K562 (cell line): ENCODE data around the gene WDR62. TPM values are rescaled to one million over a fixed set of nuclear protein-coding genes. Genes with fewer than 3 reads are reported as not detected.

Experiments
- BRCA1 ChIP-seq, 2 experiments: fragments of 450-650 bp in 1 of 2; sonication (generic) in 1 of 2; formaldehyde crosslinking in 1 of 2; IDR thresholded peaks; 2 replicates each; pipeline versions ENCODE4 v1.5.0 to v1.6.1; 2017 to 2020; ENCODE audit warnings: mild to moderate bottlenecking in 1 of 2, missing genetic modification reagents in 1 of 2
- CBFA2T2 ChIP-seq: fragments of 450-650 bp; conservative IDR thresholded peaks from 2 replicates; pipeline ENCODE4 v1.6.1; 2017; ENCODE audit warnings: mild to moderate bottlenecking
- CCAR2 ChIP-seq: fragments of 200-400 bp; formaldehyde crosslinking; IDR thresholded peaks from 2 replicates; pipeline ENCODE4 v1.6.1; 2017; ENCODE audit warnings: mild to moderate bottlenecking, low read depth, low read length
- CCNT2 ChIP-seq: IDR thresholded peaks from 2 replicates; pipeline ENCODE4 v1.6.1; 2011; ENCODE audit warnings: borderline replicate concordance, low read depth, mild to moderate bottlenecking, moderate library complexity, mixed read lengths, low read length; ENCODE audit not compliant: insufficient read length; ENCODE audit errors: extremely low read depth
- GABPB1 ChIP-seq: sonication (generic); formaldehyde crosslinking; IDR thresholded peaks from 2 replicates; pipeline ENCODE4 v1.8.0; 2022; ENCODE audit warnings: mild to moderate bottlenecking, missing genetic modification reagents
- GATAD2A ChIP-seq: fragments of 450-650 bp; IDR thresholded peaks from 2 replicates; pipeline ENCODE4 v1.6.1; 2017
- LCOR ChIP-seq: sonication (generic); formaldehyde crosslinking; IDR thresholded peaks from 2 replicates; pipeline ENCODE4 v1.8.0; 2022; ENCODE audit warnings: mild to moderate bottlenecking, missing genetic modification reagents
- MAZ ChIP-seq, 2 experiments: fragments of 450-650 bp in 1 of 2; sonication (generic) in 1 of 2; formaldehyde crosslinking; IDR thresholded peaks in 1 of 2; conservative IDR thresholded peaks in 1 of 2; 2 replicates each; pipeline versions ENCODE4 v1.4.0 to v1.5.0; 2020; ENCODE audit warnings: mild to moderate bottlenecking in 1 of 2, missing genetic modification reagents in 1 of 2
- NELFE ChIP-seq: IDR thresholded peaks from 2 replicates; pipeline ENCODE4 v1.6.1; 2011; ENCODE audit warnings: mild to moderate bottlenecking; ENCODE audit not compliant: insufficient read depth, insufficient read length
- NFATC3 ChIP-seq: fragments of 450-650 bp; IDR thresholded peaks from 2 replicates; pipeline ENCODE4 v1.6.1; 2017; ENCODE audit warnings: mild to moderate bottlenecking
- NR1H2 ChIP-seq: sonication (generic); formaldehyde crosslinking; IDR thresholded peaks from 2 replicates; pipeline ENCODE4 v1.4.0; 2020; ENCODE audit warnings: mild to moderate bottlenecking, missing genetic modification reagents
- PHB2 ChIP-seq: fragments of 450-650 bp; IDR thresholded peaks from 2 replicates; pipeline ENCODE4 v1.6.1; 2017; ENCODE audit warnings: low read depth
- ZNF121 ChIP-seq: sonication (generic); formaldehyde crosslinking; conservative IDR thresholded peaks from 2 replicates; pipeline ENCODE4 v1.8.0; 2022; ENCODE audit warnings: missing genetic modification reagents
- ZNF551 ChIP-seq: fragments of 250-450 bp; sonication (Bioruptor Pico); IDR thresholded peaks from 2 replicates; pipeline ENCODE4 v1.5.0; 2021; ENCODE audit warnings: mild to moderate bottlenecking, moderate library complexity
- ZNF766 ChIP-seq: fragments of 200-800 bp; sonication (Bioruptor generic); conservative IDR thresholded peaks from 2 replicates; pipeline ENCODE4 v1.6.1; 2016; ENCODE audit warnings: missing genetic modification characterization, missing compliant biosample characterization
- polyA plus RNA-seq, 8 experiments: library from polyadenylated mRNA; depleted of rRNA in 4 of 8; stranded (reverse) in 5 of 8; unstranded in 3 of 8; fragments of >200 nt; fragmentation: Nextera tagmentation in 2 of 8; fragmentation: Illumina TruSeq in 1 of 8; extraction: Ambion mirVana in 2 of 8; extraction: Trizol in 1 of 8; gene quantifications; 2 replicates each; pipeline versions ENCODE4 v1.2.1 to v1.2.3, GENCODE V29; 2011 to 2014; ENCODE audit warnings: inconsistent platforms in 1 of 8, missing spikeins in 1 of 8
- total RNA-seq, 7 experiments: library from RNA; depleted of rRNA in 6 of 7; stranded (reverse); fragments of >200 nt in 6 of 7; fragmentation: Illumina TruSeq in 2 of 7; extraction: Trizol in 2 of 7; gene quantifications; 2 replicates each; pipeline versions ENCODE4 v1.2.1 to v1.2.3, GENCODE V29; 2011 to 2021; ENCODE audit warnings: low replicate concordance in 1 of 7
- TF ChIP-seq, protein P1 (sequence below): fragments of 250-450 bp; sonication (Bioruptor Pico); IDR thresholded peaks from 2 replicates; pipeline ENCODE4 v1.8.0; 2022; ENCODE audit warnings: moderate library complexity, mild to moderate bottlenecking, inconsistent platforms
- TF ChIP-seq, protein P2 (sequence below), 2 experiments: IDR thresholded peaks; 2 replicates each; pipeline ENCODE4 v1.6.1; 2012; ENCODE audit warnings: improper control_type of control experiment in 2 of 2, low read depth in 2 of 2, low read length in 2 of 2, borderline replicate concordance in 1 of 2
- TF ChIP-seq, protein P3 (sequence below): sonication (generic); formaldehyde crosslinking; IDR thresholded peaks from 2 replicates; pipeline ENCODE4 v1.9.0; 2022; ENCODE audit warnings: mild to moderate bottlenecking, missing genetic modification reagents

Gene WDR62
- total and polyA plus RNA-seq, 9 of the 15 experiments (the other 6 are each of a cell fraction or from before 2014, with no cell fraction given): 0.35 to 32.8 (median 14.4) TPM

DNA sequence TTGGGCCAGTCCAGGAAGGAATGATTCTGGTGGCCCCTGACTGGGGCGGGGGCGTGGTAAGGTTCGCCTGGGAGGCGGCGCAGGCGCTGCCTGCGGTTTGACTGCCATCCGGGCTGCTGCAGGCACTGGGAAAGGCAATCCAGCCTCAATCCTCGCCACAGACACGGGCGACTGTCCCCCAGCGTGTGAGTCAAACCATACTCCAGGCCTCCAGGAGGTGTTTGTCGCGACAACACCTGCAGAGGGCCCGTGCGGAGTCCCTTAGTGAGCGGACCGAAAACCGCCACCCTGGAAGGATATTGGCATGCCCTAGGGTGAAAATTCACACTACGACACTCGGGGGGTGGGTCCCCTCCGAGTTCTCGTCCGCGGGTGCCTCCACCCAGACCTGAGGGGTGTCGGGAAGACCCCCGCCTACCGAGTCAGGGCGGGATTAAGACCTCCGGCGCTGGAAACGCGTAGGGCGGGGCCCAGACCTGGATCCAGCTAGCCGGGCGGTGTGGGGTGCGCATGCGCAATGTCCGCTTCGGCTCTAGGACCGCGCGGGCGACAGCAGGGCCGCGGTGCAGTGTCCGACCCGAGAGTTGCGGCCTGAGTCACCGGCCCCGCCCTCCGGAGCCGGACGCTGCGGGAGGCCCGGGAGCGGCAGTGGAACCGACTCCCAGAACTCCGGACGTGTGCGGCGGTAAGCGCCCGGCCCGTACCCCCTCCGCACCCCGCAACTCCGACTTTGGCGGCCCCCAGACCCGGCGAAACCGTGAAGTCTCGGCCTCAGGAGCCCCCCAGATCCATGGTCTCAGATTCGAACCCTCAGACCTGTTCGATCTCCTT is 85.0 kb downstream of the WDR62 start, which contains the start of gene CAPNS1 (continued):
- TF ChIP-seq NR1H2 (CRISPR knock-in tag) (no peak), ZNF121 (CRISPR knock-in tag) (no peak), CCNT2 (peak; percentile 98), MAZ (CRISPR knock-in tag; conservative IDR thresholded peaks at IDR 0.05 in 1 of 2, IDR thresholded peaks at IDR 0.05 in 1 of 2) (peak; percentile 97 to 98), CCAR2 (no peak), ZNF766 (CRISPR knock-in tag) (no peak; the same call in 1 of the 2 replicates), GABPB1 (peak; percentile 76), ZNF551 (CRISPR knock-in tag) (no peak), NFATC3 (no peak), PHB2 (0 out of 2 replicates have a peak, but pooled peaks have one; percentile 16), LCOR (CRISPR knock-in tag) (no peak; the same call in none of the 2 replicates), NELFE (no peak), GATAD2A (no peak), BRCA1 (IDR thresholded peaks at IDR 0.05) (no peak), BRCA1 (CRISPR knock-in tag; IDR thresholded peaks at IDR 0.05) (no peak), CBFA2T2 (no peak)
- TF ChIP-seq, protein P1, sequence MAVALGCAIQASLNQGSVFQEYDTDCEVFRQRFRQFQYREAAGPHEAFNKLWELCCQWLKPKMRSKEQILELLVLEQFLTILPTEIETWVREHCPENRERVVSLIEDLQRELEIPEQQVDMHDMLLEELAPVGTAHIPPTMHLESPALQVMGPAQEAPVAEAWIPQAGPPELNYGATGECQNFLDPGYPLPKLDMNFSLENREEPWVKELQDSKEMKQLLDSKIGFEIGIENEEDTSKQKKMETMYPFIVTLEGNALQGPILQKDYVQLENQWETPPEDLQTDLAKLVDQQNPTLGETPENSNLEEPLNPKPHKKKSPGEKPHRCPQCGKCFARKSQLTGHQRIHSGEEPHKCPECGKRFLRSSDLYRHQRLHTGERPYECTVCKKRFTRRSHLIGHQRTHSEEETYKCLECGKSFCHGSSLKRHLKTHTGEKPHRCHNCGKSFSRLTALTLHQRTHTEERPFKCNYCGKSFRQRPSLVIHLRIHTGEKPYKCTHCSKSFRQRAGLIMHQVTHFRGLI: no peak
- TF ChIP-seq, protein P2, sequence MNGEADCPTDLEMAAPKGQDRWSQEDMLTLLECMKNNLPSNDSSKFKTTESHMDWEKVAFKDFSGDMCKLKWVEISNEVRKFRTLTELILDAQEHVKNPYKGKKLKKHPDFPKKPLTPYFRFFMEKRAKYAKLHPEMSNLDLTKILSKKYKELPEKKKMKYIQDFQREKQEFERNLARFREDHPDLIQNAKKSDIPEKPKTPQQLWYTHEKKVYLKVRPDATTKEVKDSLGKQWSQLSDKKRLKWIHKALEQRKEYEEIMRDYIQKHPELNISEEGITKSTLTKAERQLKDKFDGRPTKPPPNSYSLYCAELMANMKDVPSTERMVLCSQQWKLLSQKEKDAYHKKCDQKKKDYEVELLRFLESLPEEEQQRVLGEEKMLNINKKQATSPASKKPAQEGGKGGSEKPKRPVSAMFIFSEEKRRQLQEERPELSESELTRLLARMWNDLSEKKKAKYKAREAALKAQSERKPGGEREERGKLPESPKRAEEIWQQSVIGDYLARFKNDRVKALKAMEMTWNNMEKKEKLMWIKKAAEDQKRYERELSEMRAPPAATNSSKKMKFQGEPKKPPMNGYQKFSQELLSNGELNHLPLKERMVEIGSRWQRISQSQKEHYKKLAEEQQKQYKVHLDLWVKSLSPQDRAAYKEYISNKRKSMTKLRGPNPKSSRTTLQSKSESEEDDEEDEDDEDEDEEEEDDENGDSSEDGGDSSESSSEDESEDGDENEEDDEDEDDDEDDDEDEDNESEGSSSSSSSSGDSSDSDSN (IDR thresholded peaks at IDR 0.05; ENCODE audit: borderline replicate concordance in 1 of 2, low read depth in 2 of 2, low read length in 2 of 2): peak in 1 of 2 experiments; percentile 80; a peak in 2 of 4 replicates
- TF ChIP-seq, protein P3, sequence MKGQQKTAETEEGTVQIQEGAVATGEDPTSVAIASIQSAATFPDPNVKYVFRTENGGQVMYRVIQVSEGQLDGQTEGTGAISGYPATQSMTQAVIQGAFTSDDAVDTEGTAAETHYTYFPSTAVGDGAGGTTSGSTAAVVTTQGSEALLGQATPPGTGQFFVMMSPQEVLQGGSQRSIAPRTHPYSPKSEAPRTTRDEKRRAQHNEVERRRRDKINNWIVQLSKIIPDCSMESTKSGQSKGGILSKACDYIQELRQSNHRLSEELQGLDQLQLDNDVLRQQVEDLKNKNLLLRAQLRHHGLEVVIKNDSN: no peak
